Sigmoid colon (tissue), 7 donors: Measurements from ENCODE around the gene P4HB. TPM values are rescaled to one million over a fixed set of nuclear protein-coding genes. Genes with fewer than 3 reads are reported as not detected.

Source experiments
- DNase-seq: peaks from one replicate; pipeline ENCODE4 v3.0.0-alpha.2; 2019
- H3K27ac ChIP-seq, 4 donors: fragments of 200-600 bp; sonication (generic); one replicate each; pipeline ENCODE4 v1.5.1; 2016 to 2019; ENCODE audit warnings: mild to moderate bottlenecking in 1 of 4
- H3K27me3 ChIP-seq, 3 donors: fragments of 200-600 bp; sonication (generic); one replicate each; pipeline ENCODE4 v1.5.1; 2019; ENCODE audit warnings: mild to moderate bottlenecking in 1 of 3
- H3K36me3 ChIP-seq, 4 donors: fragments of 200-600 bp; sonication (generic); one replicate each; pipeline ENCODE4 v1.5.1; 2016 to 2019
- H3K4me1 ChIP-seq, 4 donors: fragments of 200-600 bp; sonication (generic); one replicate each; pipeline ENCODE4 v1.5.1; 2017 to 2019
- H3K4me3 ChIP-seq, 4 donors: fragments of 200-600 bp; sonication (generic); one replicate each; pipeline ENCODE4 v1.5.1; 2017 to 2019; ENCODE audit warnings: mild to moderate bottlenecking in 2 of 4, moderate library complexity in 1 of 4
- H3K9me3 ChIP-seq, 4 donors: fragments of 200-600 bp in 3 of 4; sonication (generic) in 3 of 4; one replicate each; pipeline versions ENCODE4 v1.5.1 to v1.6.1; 2013 to 2019
- EP300 ChIP-seq, 4 donors: sonication (generic); formaldehyde crosslinking; IDR thresholded peaks; one replicate each; pipeline ENCODE4 v1.6.1; 2017; ENCODE audit warnings: antibody characterized with exemption in 4 of 4
- POLR2A ChIP-seq, 2 donors: fragments of 450-650 bp; IDR thresholded peaks; one replicate each; pipeline ENCODE4 v1.6.1; 2016; ENCODE audit warnings: antibody characterized with exemption in 2 of 2, mild to moderate bottlenecking in 2 of 2, moderate library complexity in 2 of 2
- POLR2AphosphoS5 ChIP-seq, 4 donors: sonication (generic); formaldehyde crosslinking; IDR thresholded peaks; one replicate each; pipeline ENCODE4 v1.6.1; 2017; ENCODE audit warnings: antibody characterized with exemption in 4 of 4
- WGBS, 2 donors: extraction: QIAGEN DNeasy Blood & Tissue Kit; methylation state at CpG; one replicate each; pipeline ENCODE4 v1.1.7; 2013; 5-methylcytosine and 5-hydroxymethylcytosine counted together
- intact Hi-C: fragments of 100-400 bp; cut with DNase I; formaldehyde crosslinking; loops from one replicate; pipeline ENCODE4 v1.15.1; 2023
- polyA plus RNA-seq, 3 donors: library from polyadenylated mRNA; stranded (reverse); fragments of 200-250 nt; gene quantifications; one replicate each; pipeline ENCODE4 v1.2.3, GENCODE V29; 2013
- total RNA-seq, 4 donors: library from RNA; depleted of rRNA; stranded (reverse); fragments of >200 nt; gene quantifications; one replicate each; pipeline ENCODE4 v1.1.0, GENCODE V29; 2016
- TF ChIP-seq, protein P1 (sequence below), 4 experiments: fragments of 450-650 bp in 3 of 4; fragments of 200-600 bp in 1 of 4; IDR thresholded peaks; one replicate each; pipeline ENCODE4 v1.5.1; 2016 to 2019; ENCODE audit warnings: antibody characterized with exemption in 4 of 4, mild to moderate bottlenecking in 3 of 4, moderate library complexity in 2 of 4
- donor health status: healthy with polysubstance abuse.
- donor health status: Bipolar disorder and iron deficiency.
- donor health status: healthy.

The P4HB gene
- total and polyA plus RNA-seq, 7 donors, result 153 to 750 (median 237) TPM

DNA sequence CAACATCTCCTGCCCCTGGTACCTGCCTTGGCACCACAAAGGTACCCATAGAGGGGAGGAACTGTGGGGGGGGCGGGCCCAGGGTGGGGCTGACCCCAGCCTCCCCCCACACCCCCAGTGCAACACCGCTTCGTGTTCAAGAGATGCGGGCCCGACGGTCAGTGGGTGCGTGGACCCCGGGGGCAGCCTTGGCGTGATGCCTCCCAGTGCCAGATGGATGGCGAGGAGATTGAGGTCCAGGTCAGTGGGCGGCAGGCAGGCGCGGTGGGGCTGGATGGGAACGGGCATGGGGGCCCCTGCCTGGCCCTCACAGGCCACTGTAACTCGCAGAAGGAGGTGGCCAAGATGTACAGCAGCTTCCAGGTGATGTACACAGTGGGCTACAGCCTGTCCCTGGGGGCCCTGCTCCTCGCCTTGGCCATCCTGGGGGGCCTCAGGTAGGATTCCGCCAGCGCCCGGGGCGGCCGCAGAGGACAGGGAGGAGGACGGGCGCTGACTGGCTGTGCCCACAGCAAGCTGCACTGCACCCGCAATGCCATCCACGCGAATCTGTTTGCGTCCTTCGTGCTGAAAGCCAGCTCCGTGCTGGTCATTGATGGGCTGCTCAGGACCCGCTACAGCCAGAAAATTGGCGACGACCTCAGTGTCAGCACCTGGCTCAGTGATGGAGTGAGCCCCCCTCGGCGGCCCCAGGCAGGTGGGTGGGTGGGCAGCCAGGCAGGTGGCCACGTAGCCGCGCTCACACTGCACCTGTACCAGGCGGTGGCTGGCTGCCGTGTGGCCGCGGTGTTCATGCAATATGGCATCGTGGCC, 49.2 kb downstream of the P4HB start:
- H3K4me1 ChIP-seq, result no peaks in the 10 kb centered on the region
- no peak overlapping the region for H3K27ac ChIP-seq
- 82 to 90% methylated on average over 42 of the region's 42 CpGs for WGBS, 2 donors
- no peak overlapping the region for H3K4me3 ChIP-seq
- intact Hi-C loops, result no loop called here
- TF ChIP-seq, protein P1, sequence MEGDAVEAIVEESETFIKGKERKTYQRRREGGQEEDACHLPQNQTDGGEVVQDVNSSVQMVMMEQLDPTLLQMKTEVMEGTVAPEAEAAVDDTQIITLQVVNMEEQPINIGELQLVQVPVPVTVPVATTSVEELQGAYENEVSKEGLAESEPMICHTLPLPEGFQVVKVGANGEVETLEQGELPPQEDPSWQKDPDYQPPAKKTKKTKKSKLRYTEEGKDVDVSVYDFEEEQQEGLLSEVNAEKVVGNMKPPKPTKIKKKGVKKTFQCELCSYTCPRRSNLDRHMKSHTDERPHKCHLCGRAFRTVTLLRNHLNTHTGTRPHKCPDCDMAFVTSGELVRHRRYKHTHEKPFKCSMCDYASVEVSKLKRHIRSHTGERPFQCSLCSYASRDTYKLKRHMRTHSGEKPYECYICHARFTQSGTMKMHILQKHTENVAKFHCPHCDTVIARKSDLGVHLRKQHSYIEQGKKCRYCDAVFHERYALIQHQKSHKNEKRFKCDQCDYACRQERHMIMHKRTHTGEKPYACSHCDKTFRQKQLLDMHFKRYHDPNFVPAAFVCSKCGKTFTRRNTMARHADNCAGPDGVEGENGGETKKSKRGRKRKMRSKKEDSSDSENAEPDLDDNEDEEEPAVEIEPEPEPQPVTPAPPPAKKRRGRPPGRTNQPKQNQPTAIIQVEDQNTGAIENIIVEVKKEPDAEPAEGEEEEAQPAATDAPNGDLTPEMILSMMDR (IDR thresholded peaks at IDR 0.05), result no peak
- no peak for TF ChIP-seq EP300 (IDR thresholded peaks at IDR 0.05)
- no peaks in the 10 kb centered on the region for H3K9me3 ChIP-seq
- peaks cover 2 to 77% (median 43%) of the 10 kb centered on the region in 3 donors for H3K27me3 ChIP-seq
- DNase-seq, result no peak
- no peaks in the 10 kb centered on the region for H3K36me3 ChIP-seq

DNA sequence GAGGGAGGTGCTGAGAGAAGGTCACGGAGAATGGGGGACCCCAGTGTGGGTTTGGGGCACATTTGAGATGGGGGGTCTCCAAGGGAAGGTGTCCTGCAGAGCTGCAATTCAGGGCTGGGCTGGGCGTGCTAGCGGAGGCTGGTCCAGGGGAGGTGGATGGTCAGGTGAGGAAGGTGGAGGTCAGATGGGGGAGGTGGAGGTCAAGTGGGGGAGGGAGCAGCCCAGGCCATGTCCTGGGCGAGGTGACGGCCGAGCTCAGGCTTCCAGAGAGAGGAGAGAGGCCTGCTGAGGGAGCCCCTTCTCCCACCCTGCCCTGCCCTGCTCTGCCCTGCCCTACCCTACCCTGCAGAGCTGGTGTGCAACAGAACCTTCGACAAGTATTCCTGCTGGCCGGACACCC, 49.9 kb downstream of the P4HB start:
- DNase-seq, result no peak
- Histone ChIP-seq H3K36me3 (no peaks in the 10 kb centered on the region), H3K27ac (no peak overlapping the region), H3K27me3 (peaks cover 2 to 79% (median 49%) of the 10 kb centered on the region in 3 donors), H3K4me1 (no peaks in the 10 kb centered on the region), H3K4me3 (no peak overlapping the region), H3K9me3 (no peaks in the 10 kb centered on the region)
- no peak for TF ChIP-seq POLR2A (IDR thresholded peaks at IDR 0.05)
- no peak for TF ChIP-seq POLR2AphosphoS5 (IDR thresholded peaks at IDR 0.05)
- TF ChIP-seq EP300 (IDR thresholded peaks at IDR 0.05), result no peak
- TF ChIP-seq, protein P1 (IDR thresholded peaks at IDR 0.05), result no peak
- intact Hi-C loops, result no loop called here
- 69 to 78% methylated on average over 8 of the region's 8 CpGs for WGBS, 2 donors

DNA sequence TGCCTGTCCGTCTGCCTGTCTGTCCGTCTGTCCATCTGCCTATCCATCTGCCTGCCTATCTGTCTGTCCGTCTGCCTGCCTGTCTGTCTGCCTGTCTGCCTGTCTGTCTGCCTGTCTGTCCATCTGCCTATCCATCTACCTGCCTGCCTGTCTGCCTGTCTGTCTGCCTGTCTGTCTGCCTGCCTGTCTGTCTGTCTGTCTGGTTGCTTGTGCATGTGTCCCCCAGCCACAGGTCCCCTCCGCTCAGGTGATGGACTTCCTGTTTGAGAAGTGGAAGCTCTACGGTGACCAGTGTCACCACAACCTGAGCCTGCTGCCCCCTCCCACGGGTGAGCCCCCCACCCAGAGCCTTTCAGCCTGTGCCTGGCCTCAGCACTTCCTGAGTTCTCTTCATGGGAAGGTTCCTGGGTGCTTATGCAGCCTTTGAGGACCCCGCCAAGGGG, 50.8 kb downstream of the P4HB start:
- intact Hi-C loops, result no loop called here
- WGBS, 2 donors, result 59 to 72% methylated on average over 7 of the region's 7 CpGs
- DNase-seq, result no peak
- H3K36me3 ChIP-seq, result no peaks in the 10 kb centered on the region
- H3K27ac ChIP-seq, result no peak overlapping the region
- no peaks in the 10 kb centered on the region for H3K9me3 ChIP-seq
- TF ChIP-seq POLR2A (IDR thresholded peaks at IDR 0.05), result no peak
- TF ChIP-seq EP300 (IDR thresholded peaks at IDR 0.05), result no peak
- no peak for TF ChIP-seq POLR2AphosphoS5 (IDR thresholded peaks at IDR 0.05)
- TF ChIP-seq, protein P1 (IDR thresholded peaks at IDR 0.05), result no peak
- no peak overlapping the region for H3K4me3 ChIP-seq
- H3K4me1 ChIP-seq, result peaks cover 0 to 6% (median 4%) of the 10 kb centered on the region in 4 donors
- H3K27me3 ChIP-seq, result peaks cover 10 to 83% (median 57%) of the 10 kb centered on the region in 3 donors

DNA sequence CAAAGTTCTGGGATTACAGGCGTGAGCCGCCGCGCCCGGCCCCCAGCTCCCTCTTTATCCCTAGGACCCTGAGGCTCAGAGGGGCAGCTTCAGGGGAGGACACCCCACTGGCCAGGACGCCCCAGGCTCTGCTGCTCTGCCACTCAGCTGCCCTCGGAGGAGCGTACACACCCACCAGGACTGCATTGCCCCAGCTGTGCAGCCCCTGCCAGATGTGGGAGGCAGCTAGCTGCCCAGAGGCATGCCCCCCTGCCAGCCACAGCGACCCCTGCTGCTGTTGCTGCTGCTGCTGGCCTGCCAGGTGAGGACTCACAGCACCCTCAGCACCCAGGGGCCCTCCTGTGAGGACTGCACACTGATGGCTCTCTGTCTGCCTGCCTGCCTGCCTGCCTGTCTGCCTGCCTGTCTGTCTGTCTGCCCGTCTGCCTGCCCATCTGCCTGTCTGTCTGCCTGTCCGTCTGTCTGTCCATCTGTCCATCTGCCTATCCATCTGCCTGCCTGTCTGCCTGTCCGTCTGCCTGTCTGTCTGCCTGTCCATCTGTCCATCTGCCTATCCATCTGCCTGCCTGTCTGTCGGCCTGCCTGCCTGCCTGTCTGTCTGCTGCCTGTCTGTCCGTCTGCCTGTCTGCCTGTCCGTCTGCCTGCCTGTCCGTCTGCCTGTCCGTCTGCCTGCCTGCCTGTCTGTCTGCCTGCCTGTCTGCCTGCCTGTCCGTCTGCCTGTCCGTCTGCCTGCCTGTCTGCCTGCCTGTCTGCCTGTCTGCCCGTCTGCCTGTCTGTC, 51.4 kb downstream of the P4HB start:
- H3K27me3 ChIP-seq, result peaks cover 16 to 85% (median 63%) of the 10 kb centered on the region in 3 donors
- 57 to 75% methylated on average over 20 of the region's 20 CpGs for WGBS, 2 donors

More for the DNA sequence above, 51.4 kb downstream of the P4HB start:
- intact Hi-C loops, result no loop called here
- no peaks in the 10 kb centered on the region for H3K36me3 ChIP-seq
- TF ChIP-seq EP300 (IDR thresholded peaks at IDR 0.05) (no peak), POLR2A (IDR thresholded peaks at IDR 0.05) (no peak), POLR2AphosphoS5 (IDR thresholded peaks at IDR 0.05) (no peak)
- TF ChIP-seq, protein P1 (IDR thresholded peaks at IDR 0.05), result no peak
- H3K4me3 ChIP-seq, result no peak overlapping the region
- DNase-seq, result no peak
- no peaks in the 10 kb centered on the region for H3K9me3 ChIP-seq
- no peak overlapping the region for H3K27ac ChIP-seq
- H3K4me1 ChIP-seq, result peaks cover 0 to 11% (median 10%) of the 10 kb centered on the region in 4 donors
